ENCODE results near the gene MPHOSPH9. TPM values are rescaled to one million over a fixed set of nuclear protein-coding genes. Genes with fewer than 3 reads are reported as not detected.

Gene MPHOSPH9
- total RNA-seq, 1 donor from 2014 or later: 26.2 TPM

- DNase-seq (ENCODE audit: extremely low read depth, low read depth, low spot score): no peak
Observed at GRCh38 chr12:123106640-123107359, 126.1 kb downstream of the MPHOSPH9 start.

- DNase-seq (ENCODE audit: extremely low read depth, low read depth, low spot score): peak; percentile 48
Observed at GRCh38 chr12:123105211-123105826, 127.6 kb downstream of the MPHOSPH9 start.

DNA sequence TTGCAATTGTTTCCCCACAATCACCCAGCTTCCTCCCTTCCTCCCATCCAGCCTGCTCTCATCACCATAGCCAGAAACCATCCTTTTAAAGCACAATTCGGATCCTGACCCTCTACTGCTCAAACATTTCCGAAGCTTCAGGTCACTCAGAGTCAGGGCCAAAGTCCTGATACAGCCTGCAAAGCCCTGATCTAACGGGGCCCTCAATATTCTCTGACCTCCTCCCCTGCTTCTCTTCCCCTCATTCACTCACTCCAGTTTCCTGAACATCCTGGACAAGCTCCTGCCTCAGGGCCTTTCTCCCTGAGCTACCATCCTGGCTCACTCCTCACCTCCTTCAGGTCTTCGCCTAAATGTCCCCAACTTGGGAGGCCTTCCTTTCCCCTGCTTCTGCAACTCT lies 128.1 kb downstream of the MPHOSPH9 start:
- DNase-seq (ENCODE audit: extremely low read depth, low read depth, low spot score): no peak

Other genes with a start within 250 kb of the MPHOSPH9 start
- 20.2 and 30.2 TPM in 2 replicates for gene PITPNM2, start 82.1 kb downstream of the MPHOSPH9 start, total RNA-seq
- 5.6 and 17.6 TPM in 2 replicates for gene MTRFR, start 295 bp upstream of the MPHOSPH9 start, total RNA-seq
- gene CDK2AP1, start 38.7 kb upstream of the MPHOSPH9 start, total RNA-seq: 351 and 376 TPM in 2 replicates
- 19.4 and 20.2 TPM in 2 replicates for gene SBNO1, start 131.7 kb upstream of the MPHOSPH9 start, total RNA-seq
- gene KMT5A, start 151.0 kb upstream of the MPHOSPH9 start, total RNA-seq: 28.3 and 55.2 TPM in 2 replicates
- 3.3 and 3.7 TPM in 2 replicates for gene RILPL2, start 203.5 kb upstream of the MPHOSPH9 start, total RNA-seq
- gene SNRNP35, start 225.0 kb upstream of the MPHOSPH9 start, total RNA-seq: 11.6 and 15.7 TPM in 2 replicates